AG04449 (cell line): ENCODE data around the gene NDNF.

ENCODE experiments used
- CTCF ChIA-PET: fragments of 350-600 bp; formaldehyde crosslinking; extraction: SDS; loops from one replicate; lab custom pipeline; 2021; ENCODE audit warnings: antibody characterized with exemption; lab: Yijun Ruan, JAX
- POLR2A ChIA-PET: fragments of 400-600, 350-600 bp; formaldehyde crosslinking; extraction: SDS; loops from one replicate; lab custom pipeline; 2020; ENCODE audit warnings: antibody characterized with exemption, inconsistent platforms; lab: Yijun Ruan, JAX
- DNase-seq: peaks from one replicate; pipeline ENCODE4 v3.0.0-alpha.2; 2010; ENCODE audit warnings: low read depth, low spot score
- H3K4me3 ChIP-seq: 2 replicates; pipeline ENCODE4 v1.5.1; 2011; ENCODE audit warnings: low read depth, mild to moderate bottlenecking, control low read depth, low read length
- CTCF ChIP-seq: IDR thresholded peaks from one replicate; pipeline ENCODE4 v1.5.1; 2011; ENCODE audit warnings: mild to moderate bottlenecking, moderate library complexity, low read length, control low read depth, inconsistent platforms; ENCODE audit not compliant: insufficient read depth; ENCODE audit errors: missing control alignments

NDNF gene

GRCh38 chr4:120991885-120992284 is 80.5 kb downstream of the NDNF start:
- CTCF ChIA-PET, result no interaction called here
- no peak for DNase-seq
- TF ChIP-seq CTCF, result no peak
- no peak overlapping the region for H3K4me3 ChIP-seq
- POLR2A ChIA-PET, result no interaction called here

DNA sequence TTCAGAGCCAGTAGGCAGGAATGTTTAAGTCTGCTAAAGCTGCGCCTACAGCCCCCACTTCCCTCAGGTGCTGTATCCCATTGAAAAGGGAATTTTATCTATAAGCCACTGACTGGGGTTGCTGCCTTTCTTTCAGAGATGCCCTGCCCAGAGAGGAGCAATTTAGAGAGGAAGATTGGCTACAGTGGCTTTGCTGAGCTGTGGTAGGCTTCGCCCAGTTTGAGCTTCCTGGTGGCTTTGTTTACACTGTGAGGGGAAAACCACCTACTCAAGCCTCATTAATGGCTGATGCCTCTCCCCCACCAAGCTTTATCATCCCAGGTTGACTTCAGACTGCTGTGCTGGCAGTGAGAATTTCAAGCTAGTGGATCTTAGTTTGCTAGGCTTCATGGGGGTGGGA is 82.1 kb downstream of the NDNF start:
- CTCF ChIA-PET, result no interaction called here
- POLR2A ChIA-PET, result no interaction called here
- no peak overlapping the region for H3K4me3 ChIP-seq
- DNase-seq, result no peak
- no peak for TF ChIP-seq CTCF
